Measurements from ENCODE around the gene SAMD8.

GRCh38 chr10:75212343-75212742 lies 100.9 kb downstream of the SAMD8 start:
- TF ChIP-seq, protein P1, sequence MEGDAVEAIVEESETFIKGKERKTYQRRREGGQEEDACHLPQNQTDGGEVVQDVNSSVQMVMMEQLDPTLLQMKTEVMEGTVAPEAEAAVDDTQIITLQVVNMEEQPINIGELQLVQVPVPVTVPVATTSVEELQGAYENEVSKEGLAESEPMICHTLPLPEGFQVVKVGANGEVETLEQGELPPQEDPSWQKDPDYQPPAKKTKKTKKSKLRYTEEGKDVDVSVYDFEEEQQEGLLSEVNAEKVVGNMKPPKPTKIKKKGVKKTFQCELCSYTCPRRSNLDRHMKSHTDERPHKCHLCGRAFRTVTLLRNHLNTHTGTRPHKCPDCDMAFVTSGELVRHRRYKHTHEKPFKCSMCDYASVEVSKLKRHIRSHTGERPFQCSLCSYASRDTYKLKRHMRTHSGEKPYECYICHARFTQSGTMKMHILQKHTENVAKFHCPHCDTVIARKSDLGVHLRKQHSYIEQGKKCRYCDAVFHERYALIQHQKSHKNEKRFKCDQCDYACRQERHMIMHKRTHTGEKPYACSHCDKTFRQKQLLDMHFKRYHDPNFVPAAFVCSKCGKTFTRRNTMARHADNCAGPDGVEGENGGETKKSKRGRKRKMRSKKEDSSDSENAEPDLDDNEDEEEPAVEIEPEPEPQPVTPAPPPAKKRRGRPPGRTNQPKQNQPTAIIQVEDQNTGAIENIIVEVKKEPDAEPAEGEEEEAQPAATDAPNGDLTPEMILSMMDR (IDR thresholded peaks at IDR 0.05) = no peak
- TF ChIP-seq, protein P2, sequence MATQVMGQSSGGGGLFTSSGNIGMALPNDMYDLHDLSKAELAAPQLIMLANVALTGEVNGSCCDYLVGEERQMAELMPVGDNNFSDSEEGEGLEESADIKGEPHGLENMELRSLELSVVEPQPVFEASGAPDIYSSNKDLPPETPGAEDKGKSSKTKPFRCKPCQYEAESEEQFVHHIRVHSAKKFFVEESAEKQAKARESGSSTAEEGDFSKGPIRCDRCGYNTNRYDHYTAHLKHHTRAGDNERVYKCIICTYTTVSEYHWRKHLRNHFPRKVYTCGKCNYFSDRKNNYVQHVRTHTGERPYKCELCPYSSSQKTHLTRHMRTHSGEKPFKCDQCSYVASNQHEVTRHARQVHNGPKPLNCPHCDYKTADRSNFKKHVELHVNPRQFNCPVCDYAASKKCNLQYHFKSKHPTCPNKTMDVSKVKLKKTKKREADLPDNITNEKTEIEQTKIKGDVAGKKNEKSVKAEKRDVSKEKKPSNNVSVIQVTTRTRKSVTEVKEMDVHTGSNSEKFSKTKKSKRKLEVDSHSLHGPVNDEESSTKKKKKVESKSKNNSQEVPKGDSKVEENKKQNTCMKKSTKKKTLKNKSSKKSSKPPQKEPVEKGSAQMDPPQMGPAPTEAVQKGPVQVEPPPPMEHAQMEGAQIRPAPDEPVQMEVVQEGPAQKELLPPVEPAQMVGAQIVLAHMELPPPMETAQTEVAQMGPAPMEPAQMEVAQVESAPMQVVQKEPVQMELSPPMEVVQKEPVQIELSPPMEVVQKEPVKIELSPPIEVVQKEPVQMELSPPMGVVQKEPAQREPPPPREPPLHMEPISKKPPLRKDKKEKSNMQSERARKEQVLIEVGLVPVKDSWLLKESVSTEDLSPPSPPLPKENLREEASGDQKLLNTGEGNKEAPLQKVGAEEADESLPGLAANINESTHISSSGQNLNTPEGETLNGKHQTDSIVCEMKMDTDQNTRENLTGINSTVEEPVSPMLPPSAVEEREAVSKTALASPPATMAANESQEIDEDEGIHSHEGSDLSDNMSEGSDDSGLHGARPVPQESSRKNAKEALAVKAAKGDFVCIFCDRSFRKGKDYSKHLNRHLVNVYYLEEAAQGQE (IDR thresholded peaks at IDR 0.05; ENCODE audit: insufficient read depth in 1 of 2, low read depth in 2 of 2, low read length in 1 of 2) = no peak
- no peak for TF ChIP-seq POLR2AphosphoS5 (IDR thresholded peaks at IDR 0.05; ENCODE audit: low read depth, low read length)
- no peak for TF ChIP-seq TCF7L2 (IDR thresholded peaks at IDR 0.05; ENCODE audit: low read depth, low read length)
- TF ChIP-seq SIN3A (IDR thresholded peaks at IDR 0.05; ENCODE audit: borderline replicate concordance, insufficient read depth, low read depth, low read length) = no peak

Data from Panc1 (cell line).